GM23248 (cell line): Measurements from ENCODE around the gene CALHM3. TPM values are rescaled to one million over a fixed set of nuclear protein-coding genes. Genes with fewer than 3 reads are reported as not detected.

Experiments used
- DNase-seq: peaks from one replicate; pipeline ENCODE4 v3.0.0-alpha.2; 2015
- H2AFZ ChIP-seq: fragments of 200-600 bp; sonication (generic); 2 replicates; pipeline ENCODE4 v1.6.1; 2016; ENCODE audit warnings: antibody characterized with exemption
- H3F3A ChIP-seq: fragments of 200-600 bp; sonication (generic); 2 replicates; pipeline ENCODE4 v1.6.1; 2016; ENCODE audit warnings: mild to moderate bottlenecking, antibody characterized with exemption, mixed run types; ENCODE audit not compliant: insufficient read depth
- H3K27ac ChIP-seq: fragments of 200-600 bp; sonication (generic); 2 replicates; pipeline ENCODE4 v1.5.1; 2016; ENCODE audit warnings: mild to moderate bottlenecking
- H3K27me3 ChIP-seq: fragments of 200-600 bp; sonication (generic); replicated peaks from 2 replicates; pipeline ENCODE4 v1.6.1; 2016; ENCODE audit warnings: mild to moderate bottlenecking; ENCODE audit not compliant: insufficient read depth
- H3K36me3 ChIP-seq: fragments of 200-600 bp; sonication (generic); 2 replicates; pipeline ENCODE4 v1.6.1; 2016; ENCODE audit warnings: low read depth, mild to moderate bottlenecking
- H3K4me1 ChIP-seq: fragments of 200-600 bp; sonication (generic); 2 replicates; pipeline ENCODE4 v1.6.1; 2016; ENCODE audit warnings: mild to moderate bottlenecking; ENCODE audit not compliant: insufficient read depth
- H3K4me2 ChIP-seq: fragments of 200-600 bp; sonication (generic); one replicate; pipeline ENCODE4 v1.6.1; 2016; ENCODE audit warnings: mild to moderate bottlenecking; ENCODE audit not compliant: unreplicated experiment
- H3K4me3 ChIP-seq: fragments of 200-600 bp; sonication (generic); 2 replicates; pipeline ENCODE4 v1.5.1; 2016; ENCODE audit warnings: mild to moderate bottlenecking
- H3K79me2 ChIP-seq: fragments of 200-600 bp; sonication (generic); 2 replicates; pipeline ENCODE4 v1.6.1; 2016; ENCODE audit warnings: mild to moderate bottlenecking; ENCODE audit not compliant: insufficient read depth
- H3K9ac ChIP-seq: fragments of 200-600 bp; sonication (generic); 2 replicates; pipeline ENCODE4 v1.6.1; 2016; ENCODE audit warnings: mild to moderate bottlenecking
- H3K9me2 ChIP-seq: fragments of 200-600 bp; sonication (generic); 2 replicates; pipeline ENCODE4 v1.6.1; 2016; ENCODE audit warnings: mixed run types, mild to moderate bottlenecking, moderate library complexity; ENCODE audit not compliant: insufficient read depth
- H3K9me3 ChIP-seq: fragments of 200-600 bp; sonication (generic); one replicate; pipeline ENCODE4 v1.6.1; 2017; ENCODE audit warnings: low read depth
- H4K20me1 ChIP-seq: fragments of 200-600 bp; sonication (generic); 2 replicates; pipeline ENCODE4 v1.6.0; 2016; ENCODE audit not compliant: insufficient read depth
- EZH2 ChIP-seq: fragments of 200-600 bp; sonication (generic); IDR thresholded peaks from 2 replicates; pipeline ENCODE4 v1.6.1; 2018; ENCODE audit warnings: antibody characterized with exemption, mild to moderate bottlenecking; ENCODE audit not compliant: insufficient read depth, poor library complexity, severe bottlenecking
- EZH2phosphoT487 ChIP-seq: fragments of 200-600 bp; sonication (generic); IDR thresholded peaks from 2 replicates; pipeline ENCODE4 v1.6.1; 2018; ENCODE audit warnings: antibody characterized with exemption, moderate library complexity, mild to moderate bottlenecking, low read depth; ENCODE audit not compliant: insufficient read depth
- WGBS, 2 experiments: methylation state at CpG; one replicate each; pipeline ENCODE4 v1.1.6; 2015 to 2017; ENCODE audit warnings: low lambda C conversion rate in 2 of 2, low coverage in 1 of 2; ENCODE audit errors: missing lambda C conversion rate in 2 of 2; 5-methylcytosine and 5-hydroxymethylcytosine counted together
- in situ Hi-C: fragments of 300-500 bp; cut with MboI; formaldehyde crosslinking; loops from 2 replicates; pipeline ENCODE4 v1.15.0; 2020
- polyA plus RNA-seq: library from polyadenylated mRNA; unstranded; fragments of >200 nt; fragmentation: Nextera tagmentation; extraction: Ambion mirVana; gene quantifications from 2 replicates; pipeline ENCODE4 v1.2.1, GENCODE V29; 2016
- total RNA-seq: library from RNA; depleted of rRNA; stranded (reverse); fragments of >200 nt; shearing (Covaris generic); gene quantifications from 2 replicates; pipeline ENCODE4 v1.2.3, GENCODE V29; 2014

The CALHM3 gene
- total and polyA plus RNA-seq, 2 experiments from 2014 or later = not detected

DNA sequence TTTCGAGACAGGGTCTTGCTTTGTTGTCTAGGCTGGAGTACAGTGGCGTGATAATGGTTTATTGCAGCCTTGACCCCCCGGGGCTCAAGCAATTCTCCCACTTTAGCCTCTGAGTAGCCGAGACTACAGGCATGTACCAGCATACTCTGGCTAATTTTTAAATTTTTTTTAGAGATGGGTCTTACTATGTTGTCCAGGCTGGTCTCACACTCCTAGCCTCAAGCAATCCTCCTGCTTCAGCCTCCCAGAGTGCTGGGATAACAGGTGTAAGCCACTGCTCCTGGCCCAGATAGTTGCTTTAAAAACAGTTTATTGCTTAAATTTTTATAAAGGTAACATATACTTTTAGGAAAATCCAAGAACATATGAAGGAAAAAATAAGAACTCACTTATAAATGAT lies 40.8 kb upstream of the CALHM3 start:
- Histone ChIP-seq H3K9ac (no peak overlapping the region), H2AFZ (no peak overlapping the region), H3K4me1 (no peaks in the 10 kb centered on the region), H3K4me2 (no peak overlapping the region), H3K27me3 (peaks cover 24% of the 10 kb centered on the region), H3K36me3 (no peaks in the 10 kb centered on the region), H3K79me2 (no peaks in the 10 kb centered on the region), H3K9me3 (no peaks in the 10 kb centered on the region), H3K4me3 (no peak overlapping the region), H3K27ac (no peak overlapping the region), H3K9me2 (no peaks in the 10 kb centered on the region), H4K20me1 (no peaks in the 10 kb centered on the region), H3F3A (peaks cover 8% of the 10 kb centered on the region; the same call in 1 of the 2 replicates)
- no peak for DNase-seq
- in situ Hi-C loops = no loop called here
- no peak for TF ChIP-seq EZH2
- TF ChIP-seq EZH2phosphoT487 = no peak
- 28 to 35% methylated on average over 4 of the region's 4 CpGs for WGBS, 2 experiments

DNA sequence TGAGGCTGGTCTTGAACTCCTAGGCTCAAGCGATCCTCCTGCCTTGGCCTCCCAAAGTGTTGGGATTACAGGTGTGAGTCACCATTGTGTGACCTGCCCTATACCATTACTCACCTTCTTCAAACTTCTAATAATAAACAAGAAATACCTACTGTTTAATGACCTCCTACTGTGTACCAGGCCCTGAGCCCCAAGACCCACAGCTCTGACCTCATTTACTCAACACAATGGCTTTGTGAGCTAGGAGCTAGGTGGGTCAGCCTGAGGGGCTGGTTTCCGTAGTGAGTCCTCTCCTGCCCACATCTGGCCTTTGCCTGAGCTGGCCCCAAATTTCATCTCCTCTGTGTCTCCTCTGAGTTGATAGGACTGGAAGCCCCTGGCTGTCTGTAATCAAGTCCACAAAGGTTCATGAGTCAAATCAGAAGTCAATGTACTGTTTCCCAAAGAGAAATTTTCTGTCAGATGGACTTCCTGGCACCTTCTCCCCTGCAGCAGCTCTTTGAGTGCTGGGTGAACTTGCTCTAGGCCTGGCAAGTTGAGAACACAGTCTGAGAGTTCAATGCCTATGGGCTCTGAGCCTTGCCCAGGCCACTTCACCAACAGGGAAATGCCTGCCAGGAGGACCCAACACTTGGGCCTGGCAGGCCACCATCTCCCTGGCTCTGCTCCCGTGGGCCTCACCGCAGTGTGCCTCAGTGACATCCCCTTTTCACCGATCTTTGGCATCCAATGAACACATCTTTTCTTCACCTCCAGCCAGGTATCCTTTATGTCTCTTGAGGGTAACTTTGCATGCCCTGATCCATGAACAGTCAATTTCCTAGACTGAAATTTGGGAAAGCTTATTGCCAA lies 38.4 kb upstream of the CALHM3 start:
- no peak overlapping the region for H3K9ac ChIP-seq
- no peaks in the 10 kb centered on the region for H4K20me1 ChIP-seq
- peaks cover 5% of the 10 kb centered on the region; the same call in 1 of the 2 replicates for H3K27me3 ChIP-seq
- DNase-seq = no peak
- 78% methylated on average over 5 of the region's 5 CpGs for WGBS, 2 experiments
- H3K4me2 ChIP-seq = no peak overlapping the region
- no peak overlapping the region for H2AFZ ChIP-seq
- TF ChIP-seq EZH2phosphoT487 (no peak), EZH2 (no peak)
- no peaks in the 10 kb centered on the region for H3K79me2 ChIP-seq
- H3K27ac ChIP-seq = no peak overlapping the region
- peaks cover 8% of the 10 kb centered on the region; the same call in 1 of the 2 replicates for H3F3A ChIP-seq
- no peaks in the 10 kb centered on the region for H3K9me2 ChIP-seq
- H3K4me3 ChIP-seq = no peak overlapping the region
- H3K36me3 ChIP-seq = no peaks in the 10 kb centered on the region
- H3K9me3 ChIP-seq = no peaks in the 10 kb centered on the region
- in situ Hi-C loops = no loop called here
- H3K4me1 ChIP-seq = no peaks in the 10 kb centered on the region

DNA sequence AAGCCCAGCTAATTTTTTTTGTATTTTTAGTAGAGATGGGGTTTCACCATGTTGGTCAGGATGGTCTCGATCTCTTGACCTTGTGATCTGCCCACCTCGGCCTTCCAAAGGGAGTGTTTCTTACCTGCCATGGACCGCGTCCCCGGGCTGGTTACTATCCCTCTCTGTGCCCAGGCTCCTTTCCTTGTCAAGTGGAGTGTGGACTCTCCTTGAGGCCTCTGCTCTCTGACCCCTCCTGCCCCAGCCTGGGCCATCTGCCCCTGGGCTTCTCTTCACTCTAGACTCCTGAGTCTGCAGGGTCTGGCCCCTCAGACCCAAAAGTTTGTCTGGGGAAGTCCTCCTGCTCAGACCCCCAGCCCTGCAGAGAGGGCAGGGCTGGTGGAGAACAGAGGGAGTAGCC lies 35.2 kb upstream of the CALHM3 start:
- DNase-seq = no peak
- Histone ChIP-seq H3K27ac (no peak overlapping the region), H3K4me3 (no peak overlapping the region), H3K9ac (no peak overlapping the region), H4K20me1 (no peaks in the 10 kb centered on the region), H3K4me1 (no peaks in the 10 kb centered on the region), H3K4me2 (no peak overlapping the region), H3K36me3 (no peaks in the 10 kb centered on the region), H2AFZ (no peak overlapping the region), H3F3A (peaks cover 8% of the 10 kb centered on the region; the same call in 1 of the 2 replicates), H3K9me3 (no peaks in the 10 kb centered on the region), H3K9me2 (no peaks in the 10 kb centered on the region), H3K79me2 (no peaks in the 10 kb centered on the region), H3K27me3 (no peaks in the 10 kb centered on the region; the same call in 1 of the 2 replicates)
- 57 to 79% methylated on average over 5 of the region's 5 CpGs for WGBS, 2 experiments
- TF ChIP-seq EZH2phosphoT487 = no peak
- no peak for TF ChIP-seq EZH2
- in situ Hi-C loops = no loop called here

DNA sequence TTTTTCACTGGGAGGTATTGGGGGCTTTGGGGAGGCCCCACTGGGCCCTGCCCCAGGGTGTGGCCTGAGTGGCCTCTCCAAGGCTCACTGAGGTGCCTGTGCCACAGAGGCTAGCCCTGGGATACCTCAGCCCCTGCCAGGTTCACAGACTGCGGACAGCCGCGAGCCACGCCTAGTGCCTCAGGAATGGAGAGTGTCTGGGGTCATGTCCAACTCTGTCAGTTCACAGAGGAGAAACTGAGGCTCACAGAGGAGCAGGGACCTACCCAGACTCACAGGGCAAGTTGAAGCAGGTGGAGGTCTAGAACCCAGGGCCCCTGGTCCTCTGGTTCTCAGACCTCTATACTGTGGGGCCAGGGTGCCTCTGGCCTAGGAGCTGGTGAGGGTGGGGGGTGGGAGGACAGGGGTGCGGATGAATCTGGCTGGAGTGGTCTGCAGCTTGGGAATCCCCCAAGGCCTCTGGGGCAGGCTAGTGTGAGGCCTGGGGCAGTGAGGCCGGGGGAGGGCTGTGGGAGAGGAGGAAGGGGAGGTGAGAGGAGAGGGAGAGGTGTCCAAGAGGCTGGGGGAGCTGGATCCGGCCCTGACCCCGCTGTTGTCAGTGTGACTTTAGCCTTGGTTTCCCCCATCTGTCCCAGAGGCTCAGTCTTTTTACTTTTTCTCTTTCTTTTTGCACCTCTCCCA lies 34.5 kb upstream of the CALHM3 start:
- peaks cover 4% of the 10 kb centered on the region; the same call in 1 of the 2 replicates for H3K27me3 ChIP-seq
- no peak for DNase-seq
- H3K4me2 ChIP-seq = no peak overlapping the region
- H3K9me2 ChIP-seq = no peaks in the 10 kb centered on the region
- H3K9ac ChIP-seq = no peak overlapping the region
- H2AFZ ChIP-seq = no peak overlapping the region
- H3F3A ChIP-seq = peaks cover 8% of the 10 kb centered on the region; the same call in 1 of the 2 replicates
- H3K4me1 ChIP-seq = no peaks in the 10 kb centered on the region
- H3K36me3 ChIP-seq = no peaks in the 10 kb centered on the region
- WGBS, 2 experiments = 87 to 93% methylated on average over 4 to 8 of the region's 8 CpGs
- no peak overlapping the region for H3K4me3 ChIP-seq
- no peaks in the 10 kb centered on the region for H4K20me1 ChIP-seq
- in situ Hi-C loops = no loop called here
- no peak overlapping the region for H3K27ac ChIP-seq
- no peaks in the 10 kb centered on the region for H3K9me3 ChIP-seq
- no peaks in the 10 kb centered on the region for H3K79me2 ChIP-seq
- no peak for TF ChIP-seq EZH2phosphoT487
- no peak for TF ChIP-seq EZH2
